ENCODE results near the gene UBE2D2.

The UBE2D2 gene

DNA sequence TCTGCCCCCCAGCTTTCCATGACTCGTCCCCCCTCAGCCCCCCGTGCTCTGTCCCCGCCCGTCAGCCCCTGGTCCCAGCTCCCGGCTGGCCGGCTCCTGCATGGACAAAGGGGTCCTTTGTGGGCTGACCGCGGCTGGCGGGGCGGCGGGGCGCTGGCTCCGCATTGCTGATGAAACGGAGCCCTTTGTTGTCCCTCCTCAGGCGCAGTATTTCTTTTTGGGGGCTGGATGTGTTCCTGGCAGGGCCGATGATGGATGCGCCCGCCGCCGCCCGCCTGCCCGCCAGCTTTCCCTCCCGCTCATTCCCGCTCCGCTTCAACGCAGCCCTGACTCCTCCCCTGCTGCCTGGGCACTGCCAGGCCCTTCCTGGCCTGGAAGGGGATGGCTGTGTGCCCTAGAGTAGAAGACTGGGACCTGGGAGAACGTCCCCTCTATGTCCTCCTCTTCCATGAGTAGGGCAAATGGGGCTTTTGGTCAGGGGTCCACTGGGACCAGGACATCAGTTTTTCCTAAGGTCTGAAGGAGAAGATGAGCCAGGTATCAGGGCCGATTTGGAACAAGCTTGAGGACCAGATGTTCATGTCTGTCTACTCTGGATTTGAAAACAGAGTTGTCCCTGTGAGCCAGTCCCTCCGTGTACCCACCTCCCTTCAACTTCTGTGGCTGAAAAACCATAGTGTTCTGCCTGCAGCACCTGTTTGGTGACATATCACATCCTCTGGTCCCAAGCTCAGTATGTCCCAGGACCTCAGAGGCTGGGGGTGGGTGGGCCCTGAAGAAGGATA, 116.0 kb downstream of the UBE2D2 start:
- no peak for DNase-seq (ENCODE audit: low read depth)

Data from stimulated activated CD8-positive, alpha-beta memory T cell treated with anti-CD3 and anti-CD28 coated beads, Interleukin-12 subunit alpha, Interleukin-12 subunit beta, amount 100 ng/mL, for 4 hours (primary cell).